Keratinocyte (primary cell): Measurements from ENCODE around the gene GRAMD1A.

Experiments
- CTCF ChIP-seq, 3 experiments: IDR thresholded peaks in 1 of 3; conservative IDR thresholded peaks in 1 of 3; optimal IDR thresholded peaks in 1 of 3; 2 replicates in 2 of 3; 3 replicates in 1 of 3; pipeline versions ENCODE3 to v1.5.1; 2011; ENCODE audit warnings: low read length in 3 of 3, mild to moderate bottlenecking in 3 of 3, moderate library complexity in 2 of 3, control low read depth in 1 of 3, inconsistent platforms in 1 of 3; ENCODE audit not compliant: insufficient read depth in 2 of 3; ENCODE audit errors: extremely low read depth in 1 of 3
- EZH2 ChIP-seq: IDR thresholded peaks from one replicate; pipeline ENCODE4 v1.6.1; 2012; ENCODE audit warnings: inconsistent platforms, mild to moderate bottlenecking, low read length, moderate library complexity

- no peak for TF ChIP-seq CTCF (optimal IDR thresholded peaks at IDR 0.05 in 1 of 3, IDR thresholded peaks at IDR 0.05 in 1 of 3, conservative IDR thresholded peaks at IDR 0.05 in 1 of 3; ENCODE audit: extremely low read depth in 1 of 3, insufficient read depth in 2 of 3, low read length in 3 of 3)
- no peak for TF ChIP-seq EZH2
These were observed 26.9 kb downstream of the GRAMD1A start for GRCh38 chr19:35027009-35027408.
